Measurements from ENCODE around the gene ADRM1. TPM values are rescaled to one million over a fixed set of nuclear protein-coding genes. Genes with fewer than 3 reads are reported as not detected.

ADRM1 gene
- total and polyA plus RNA-seq, 2 of the 4 experiments (the other 2 are of a cell fraction): 103 to 149 TPM

DNA sequence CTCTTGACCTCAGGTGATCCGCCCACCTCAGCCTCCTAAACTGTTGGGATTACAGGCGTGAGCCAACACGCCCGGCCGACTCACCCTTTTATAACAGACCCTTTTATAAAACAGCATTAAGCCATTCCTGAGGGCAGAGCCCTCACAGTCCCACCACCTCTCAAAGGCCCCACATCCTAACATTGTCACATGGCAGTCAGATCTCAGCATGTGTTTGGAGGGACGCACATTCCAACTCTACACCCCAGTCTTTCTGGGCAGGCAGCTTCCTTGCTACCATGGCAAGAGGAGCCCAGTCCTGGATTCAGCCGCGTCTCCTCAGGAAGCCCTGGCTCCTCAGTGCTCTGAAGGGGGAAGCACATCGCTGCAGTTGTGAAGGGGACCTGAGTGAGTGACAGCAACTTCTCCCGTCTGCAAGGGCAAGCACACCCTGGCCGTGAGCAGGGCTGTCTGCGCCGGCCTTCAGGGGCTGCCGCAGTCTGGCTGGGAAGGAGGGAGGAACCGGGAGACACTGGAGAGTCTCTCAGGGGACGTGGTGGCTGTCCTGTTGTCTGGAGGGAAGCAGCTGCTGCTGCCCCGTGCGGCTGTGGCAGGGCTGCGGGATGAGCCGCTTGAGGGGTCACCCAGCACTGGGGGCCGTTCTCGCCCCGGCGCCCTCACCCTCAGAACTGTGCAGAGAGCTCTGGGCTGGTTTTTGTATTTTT is 48.6 kb upstream of the ADRM1 start:
- Histone ChIP-seq H2AK9ac (replicated peaks; ENCODE audit: low read depth, low read length, poor library complexity) (no peak overlapping the region), H2AFZ (replicated peaks; ENCODE audit: low read length, poor library complexity) (no peak overlapping the region), H2BK120ac (ENCODE audit: low read depth, low read length) (no peak overlapping the region), H2BK15ac (ENCODE audit: low read depth, low read length) (no peak overlapping the region), H3K27ac (ENCODE audit: insufficient read depth, low read length) (no peak overlapping the region), H3K9ac (ENCODE audit: low read depth, low read length) (no peak overlapping the region), H2BK20ac (ENCODE audit: low read depth, low read length) (no peak overlapping the region), H3K18ac (ENCODE audit: low read depth, low read length) (no peak overlapping the region), H3K4me2 (ENCODE audit: low read depth, low read length) (no peak overlapping the region), H2AK5ac (ENCODE audit: low read depth, low read length) (no peak overlapping the region), H4K5ac (ENCODE audit: low read depth, low read length) (no peak overlapping the region), H3K27me3 (ENCODE audit: control insufficient read depth, insufficient read depth, low read length) (no peaks in the 10 kb centered on the region), H3K4me3 (ENCODE audit: insufficient read depth, low read depth, low read length) (no peak overlapping the region), H4K20me1 (ENCODE audit: insufficient read depth, low read length) (peaks cover 87% of the 10 kb centered on the region), H3K36me3 (ENCODE audit: control insufficient read depth, insufficient read depth, low read length) (peaks cover 17% of the 10 kb centered on the region), H4K91ac (ENCODE audit: insufficient read depth, low read depth, low read length) (no peak overlapping the region), H4K8ac (ENCODE audit: low read depth in 2 of 2, low read length in 2 of 2) (no peak overlapping the region), H3K4ac (ENCODE audit: low read depth, low read length) (no peak overlapping the region), H2BK5ac (ENCODE audit: low read depth, low read length, poor library complexity, severe bottlenecking) (no peak overlapping the region), H3K4me1 (ENCODE audit: control insufficient read depth, insufficient read depth, low read length) (peaks cover 7% of the 10 kb centered on the region; the same call in 1 of the 2 replicates), H3K14ac (replicated peaks; ENCODE audit: low read depth, low read length) (no peak overlapping the region), H3K56ac (ENCODE audit: extremely low read depth, insufficient read depth, low read length) (no peak overlapping the region), H3K79me1 (ENCODE audit: low read depth in 1 of 2, low read length in 2 of 2) (peaks cover 29 to 74% of the 10 kb centered on the region in 2 experiments), H3K9me3 (ENCODE audit: control insufficient read depth, insufficient read depth, low read length) (no peaks in the 10 kb centered on the region), H3K23ac (ENCODE audit: low read depth, low read length) (no peak overlapping the region), H3K9me1 (ENCODE audit: insufficient read depth, low read length) (peaks cover 21% of the 10 kb centered on the region)
- in situ Hi-C loops (cut with MboI; ENCODE audit: low sequenced_read_pairs): no loop called here
- intact Hi-C loops (cut with micrococcal nuclease): loop anchor here (10.0 kb wide), 1 partner anchor 69 kb away; the partner anchor contains the start of gene MTG2
- TF ChIP-seq MAZ (IDR thresholded peaks at IDR 0.05; ENCODE audit: borderline replicate concordance, low read depth, low read length) (no peak), RCOR1 (IDR thresholded peaks at IDR 0.05; ENCODE audit: insufficient replicate concordance, low read length) (no peak), MXI1 (IDR thresholded peaks at IDR 0.05; ENCODE audit: borderline replicate concordance, low read depth, low read length) (no peak), CEBPB (IDR thresholded peaks at IDR 0.05; ENCODE audit: low read depth, low read length) (no peak)
- TF ChIP-seq, protein P1, sequence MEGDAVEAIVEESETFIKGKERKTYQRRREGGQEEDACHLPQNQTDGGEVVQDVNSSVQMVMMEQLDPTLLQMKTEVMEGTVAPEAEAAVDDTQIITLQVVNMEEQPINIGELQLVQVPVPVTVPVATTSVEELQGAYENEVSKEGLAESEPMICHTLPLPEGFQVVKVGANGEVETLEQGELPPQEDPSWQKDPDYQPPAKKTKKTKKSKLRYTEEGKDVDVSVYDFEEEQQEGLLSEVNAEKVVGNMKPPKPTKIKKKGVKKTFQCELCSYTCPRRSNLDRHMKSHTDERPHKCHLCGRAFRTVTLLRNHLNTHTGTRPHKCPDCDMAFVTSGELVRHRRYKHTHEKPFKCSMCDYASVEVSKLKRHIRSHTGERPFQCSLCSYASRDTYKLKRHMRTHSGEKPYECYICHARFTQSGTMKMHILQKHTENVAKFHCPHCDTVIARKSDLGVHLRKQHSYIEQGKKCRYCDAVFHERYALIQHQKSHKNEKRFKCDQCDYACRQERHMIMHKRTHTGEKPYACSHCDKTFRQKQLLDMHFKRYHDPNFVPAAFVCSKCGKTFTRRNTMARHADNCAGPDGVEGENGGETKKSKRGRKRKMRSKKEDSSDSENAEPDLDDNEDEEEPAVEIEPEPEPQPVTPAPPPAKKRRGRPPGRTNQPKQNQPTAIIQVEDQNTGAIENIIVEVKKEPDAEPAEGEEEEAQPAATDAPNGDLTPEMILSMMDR (conservative IDR thresholded peaks at IDR 0.05; ENCODE audit: low read depth, low read length): no peak
- ChIA-PET CTCF (no interaction called here), POLR2A (ENCODE audit: unreplicated experiment) (no interaction called here)
- DNase-seq: no peak
- no TSS peak for BruUV-seq (replicated peaks)
- ATAC-seq (ENCODE audit: low read depth): no peak
- dilution Hi-C loops (cut with HindIII; ENCODE audit: low sequenced_read_pairs, unreplicated experiment): no loop called here
- WGBS, 2 experiments (ENCODE audit: extremely low coverage in 2 of 2, insufficient read length in 1 of 2): 82% methylated on average over 8 of the region's 24 CpGs; no CpG with 5 or more reads in 1 of the 2 experiments
